Measurements from ENCODE around the gene EPB41L5.
"Not testable (repeated sequence)": the region's sequence is repeated elsewhere in the genome, so short reads cannot be mapped to it uniquely, and the experiment has no call there.

Gene EPB41L5

GRCh38 chr2:120177973-120178372, 165.1 kb downstream of the EPB41L5 start:
- no peak overlapping the region for H3K4me3 ChIP-seq (ENCODE audit: control insufficient read depth, low read depth, low read length)
- TF ChIP-seq, protein P1, sequence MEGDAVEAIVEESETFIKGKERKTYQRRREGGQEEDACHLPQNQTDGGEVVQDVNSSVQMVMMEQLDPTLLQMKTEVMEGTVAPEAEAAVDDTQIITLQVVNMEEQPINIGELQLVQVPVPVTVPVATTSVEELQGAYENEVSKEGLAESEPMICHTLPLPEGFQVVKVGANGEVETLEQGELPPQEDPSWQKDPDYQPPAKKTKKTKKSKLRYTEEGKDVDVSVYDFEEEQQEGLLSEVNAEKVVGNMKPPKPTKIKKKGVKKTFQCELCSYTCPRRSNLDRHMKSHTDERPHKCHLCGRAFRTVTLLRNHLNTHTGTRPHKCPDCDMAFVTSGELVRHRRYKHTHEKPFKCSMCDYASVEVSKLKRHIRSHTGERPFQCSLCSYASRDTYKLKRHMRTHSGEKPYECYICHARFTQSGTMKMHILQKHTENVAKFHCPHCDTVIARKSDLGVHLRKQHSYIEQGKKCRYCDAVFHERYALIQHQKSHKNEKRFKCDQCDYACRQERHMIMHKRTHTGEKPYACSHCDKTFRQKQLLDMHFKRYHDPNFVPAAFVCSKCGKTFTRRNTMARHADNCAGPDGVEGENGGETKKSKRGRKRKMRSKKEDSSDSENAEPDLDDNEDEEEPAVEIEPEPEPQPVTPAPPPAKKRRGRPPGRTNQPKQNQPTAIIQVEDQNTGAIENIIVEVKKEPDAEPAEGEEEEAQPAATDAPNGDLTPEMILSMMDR (IDR thresholded peaks at IDR 0.05; ENCODE audit: control insufficient read depth, insufficient read depth, low read depth, low read length, missing control alignments): no peak
- no peak for DNase-seq (ENCODE audit: low read depth)

DNA sequence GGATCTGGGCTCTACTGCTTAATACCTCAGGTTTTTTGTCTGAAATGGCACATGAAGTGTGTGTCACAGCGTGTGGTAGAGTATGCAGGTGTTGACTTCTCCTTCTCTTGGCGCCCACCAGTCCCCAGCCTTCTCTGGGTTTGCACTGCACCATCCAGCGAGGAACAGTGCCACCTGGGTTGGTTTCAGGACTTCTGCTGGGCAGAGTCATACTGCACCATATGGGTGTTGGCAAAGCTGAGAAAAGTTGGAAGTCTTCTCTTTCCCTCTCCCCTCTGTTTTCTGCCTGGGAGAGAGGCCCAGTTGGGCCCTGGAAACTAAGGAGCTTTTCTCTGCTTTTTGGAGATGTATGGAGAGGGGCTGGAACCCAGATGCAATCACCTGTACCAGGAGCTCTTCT, 166.5 kb downstream of the EPB41L5 start:
- no peak overlapping the region for H3K4me3 ChIP-seq (ENCODE audit: control insufficient read depth, low read depth, low read length)
- DNase-seq (ENCODE audit: low read depth): no peak
- TF ChIP-seq, protein P1 (IDR thresholded peaks at IDR 0.05; ENCODE audit: control insufficient read depth, insufficient read depth, low read depth, low read length, missing control alignments): no peak

DNA sequence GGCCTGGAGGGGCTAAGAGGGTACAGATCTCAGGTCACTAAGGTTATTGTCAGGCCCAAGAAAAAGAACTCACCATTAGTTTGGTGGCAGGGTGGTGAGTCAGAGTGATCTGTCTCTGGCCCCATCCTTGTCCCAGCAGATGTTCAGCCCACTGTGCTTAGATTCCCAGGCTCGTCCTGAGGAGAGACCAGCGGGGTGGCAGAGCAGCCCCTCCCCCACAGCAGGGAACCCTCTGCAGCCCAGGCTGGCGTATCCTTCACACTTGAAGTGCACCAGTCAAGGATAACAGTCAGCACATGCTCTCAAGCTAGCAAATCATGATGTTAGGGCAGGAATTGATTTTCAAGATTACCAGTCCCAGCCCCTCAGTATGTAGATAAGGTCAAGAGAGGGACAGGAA, 167.2 kb downstream of the EPB41L5 start:
- H3K4me3 ChIP-seq (ENCODE audit: control insufficient read depth, low read depth, low read length): no peak overlapping the region
- DNase-seq (ENCODE audit: low read depth): no peak
- TF ChIP-seq, protein P1 (IDR thresholded peaks at IDR 0.05; ENCODE audit: control insufficient read depth, insufficient read depth, low read depth, low read length, missing control alignments): no peak

DNA sequence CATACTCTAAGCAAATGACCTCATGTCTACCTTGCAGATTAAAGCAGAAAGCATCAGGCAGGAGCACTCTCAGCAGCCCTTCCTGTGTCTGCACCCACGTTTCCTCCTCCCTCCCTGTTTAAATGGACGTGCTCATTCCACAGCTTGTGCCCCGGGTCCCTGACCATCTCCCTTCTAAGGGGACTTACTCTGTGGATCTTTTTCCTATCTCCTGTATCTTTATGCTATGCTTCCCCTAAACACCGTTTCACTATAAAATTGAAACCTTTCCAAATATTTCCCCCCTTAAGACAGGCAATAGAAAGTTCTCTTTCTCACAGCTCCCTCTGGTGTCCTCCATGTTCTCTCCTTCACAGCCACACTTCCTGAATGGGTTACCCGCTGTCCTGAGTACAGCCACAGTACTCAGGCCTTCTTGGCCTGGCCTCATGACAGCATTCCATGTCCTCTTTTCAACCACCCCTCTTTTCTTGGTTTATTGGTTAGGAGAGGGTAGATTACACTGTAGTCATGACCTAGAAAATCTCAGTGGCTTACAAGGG, 169.2 kb downstream of the EPB41L5 start:
- no peak overlapping the region for H3K4me3 ChIP-seq (ENCODE audit: control insufficient read depth, low read depth, low read length)
- TF ChIP-seq, protein P1 (IDR thresholded peaks at IDR 0.05; ENCODE audit: control insufficient read depth, insufficient read depth, low read depth, low read length, missing control alignments): no peak
- no peak for DNase-seq (ENCODE audit: low read depth)

- DNase-seq (ENCODE audit: low read depth): no peak
- TF ChIP-seq, protein P1 (IDR thresholded peaks at IDR 0.05; ENCODE audit: control insufficient read depth, insufficient read depth, low read depth, low read length, missing control alignments): no peak
These were observed 176.3 kb downstream of the EPB41L5 start for GRCh38 chr2:120189189-120189588.

DNA sequence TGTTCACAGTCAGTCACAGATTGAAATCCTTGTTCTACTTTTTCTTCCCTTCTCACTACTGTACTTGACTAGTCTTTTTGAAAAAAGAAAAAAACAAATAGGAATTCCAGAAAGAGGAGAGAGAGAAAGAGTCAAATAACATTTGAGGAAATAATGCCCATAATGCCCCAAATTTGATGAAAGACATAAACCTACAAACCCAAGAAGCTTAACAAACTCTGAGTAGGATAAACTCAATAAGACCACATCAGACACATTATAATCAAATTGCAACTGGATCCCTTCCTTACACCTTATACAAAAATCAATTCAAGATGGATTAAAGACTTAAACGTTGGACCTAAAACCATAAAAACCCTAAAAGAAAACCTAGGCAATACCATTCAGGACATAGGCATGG, 179.4 kb downstream of the EPB41L5 start:
- no peak overlapping the region for H3K4me3 ChIP-seq (ENCODE audit: control insufficient read depth, low read depth, low read length)
- no peak for DNase-seq (ENCODE audit: low read depth)
- TF ChIP-seq, protein P1 (IDR thresholded peaks at IDR 0.05; ENCODE audit: control insufficient read depth, insufficient read depth, low read depth, low read length, missing control alignments): no peak

More at GRCh38 chr2:120189189-120189588, 176.3 kb downstream of the EPB41L5 start:
- H3K4me3 ChIP-seq (ENCODE audit: control insufficient read depth, low read depth, low read length): no peak overlapping the region

GRCh38 chr2:120195553-120195952, 182.7 kb downstream of the EPB41L5 start:
- DNase-seq (ENCODE audit: low read depth): no peak
- TF ChIP-seq, protein P1 (IDR thresholded peaks at IDR 0.05; ENCODE audit: control insufficient read depth, insufficient read depth, low read depth, low read length, missing control alignments): no peak
- no peak overlapping the region for H3K4me3 ChIP-seq (ENCODE audit: control insufficient read depth, low read depth, low read length)

DNA sequence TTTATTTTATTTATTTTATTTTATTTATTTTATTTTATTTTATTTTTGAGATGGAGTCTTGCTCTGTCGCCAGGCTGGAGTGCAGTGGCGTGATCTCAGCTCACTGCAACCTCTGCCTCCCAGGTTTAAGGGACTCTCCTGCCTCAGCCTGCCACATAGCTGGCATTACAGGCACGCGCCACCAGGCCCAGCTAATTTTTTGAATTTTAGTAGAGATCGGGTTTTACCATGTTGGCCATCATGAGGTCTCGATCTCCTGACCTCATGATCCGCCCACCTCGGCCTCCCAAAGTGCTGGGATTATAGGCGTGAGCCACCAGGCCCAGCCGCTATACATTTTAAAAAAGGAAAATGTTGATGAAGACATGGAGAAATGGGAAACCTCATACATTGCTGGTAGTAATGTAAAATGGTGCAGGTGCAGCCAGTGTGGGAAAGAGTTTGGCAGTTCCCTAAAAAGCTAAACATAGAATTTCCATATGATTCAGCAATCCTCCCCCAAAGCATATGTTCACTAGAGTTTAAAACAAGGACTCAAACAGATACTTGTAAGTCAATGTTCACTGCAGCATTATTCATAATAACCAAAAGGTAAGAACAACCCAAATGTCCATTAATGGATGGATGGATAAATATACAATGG, 187.1 kb downstream of the EPB41L5 start:
- H3K4me3 ChIP-seq (ENCODE audit: control insufficient read depth, low read depth, low read length); DNase-seq (ENCODE audit: low read depth): not testable (repeated sequence)
